ENCODE measurements around the gene PLEKHG4B.
"Not testable (repeated sequence)": the region's sequence is repeated elsewhere in the genome, so short reads cannot be mapped to it uniquely, and the experiment has no call there.

Gene PLEKHG4B

DNA sequence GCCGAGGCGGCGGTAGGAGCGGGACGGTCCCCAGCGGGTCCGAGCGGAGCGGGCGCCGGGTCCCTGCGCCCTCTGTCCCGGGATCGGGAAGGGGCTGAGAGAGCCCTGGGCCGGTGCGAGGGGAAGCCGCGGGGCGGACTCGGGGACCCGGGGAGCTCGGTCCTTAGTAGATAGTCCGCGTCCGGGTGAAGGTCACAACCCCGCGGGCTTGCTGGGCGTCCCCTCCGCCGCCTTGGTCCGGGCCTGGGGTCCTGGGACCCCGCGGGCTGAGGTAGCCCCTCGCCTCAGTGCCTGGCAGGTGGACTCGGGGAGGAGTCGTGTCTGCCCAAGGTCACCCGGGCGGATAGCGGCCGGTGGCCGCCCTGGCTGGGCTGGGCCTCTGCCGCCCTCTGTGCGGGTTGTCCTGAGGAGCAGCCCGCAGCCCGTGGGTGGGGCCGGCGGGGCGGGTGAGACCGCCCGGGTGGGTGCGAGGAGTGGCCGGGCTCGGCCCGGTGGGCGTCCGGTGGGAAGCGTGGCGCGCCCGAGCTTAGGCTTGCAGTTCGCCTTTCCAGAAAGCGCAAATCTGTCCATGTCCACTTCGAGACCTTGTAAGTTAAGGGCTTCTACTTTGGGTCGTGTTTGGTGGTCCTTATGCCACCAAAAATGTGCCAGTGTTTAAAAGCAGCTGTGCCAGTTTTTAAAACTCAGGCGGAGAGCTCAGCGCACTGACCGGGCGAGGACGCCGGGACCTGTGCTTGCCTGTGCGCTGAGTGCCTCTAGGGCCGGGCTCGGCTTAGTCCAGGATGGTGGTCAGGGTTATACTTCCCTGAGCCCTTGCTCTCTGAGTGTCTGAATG lies 126.7 kb downstream of the PLEKHG4B start:
- peak in 1 of 2 donors; percentile 2 for DNase-seq (ENCODE audit: extremely low read depth in 1 of 2, low read depth in 1 of 2)

DNA sequence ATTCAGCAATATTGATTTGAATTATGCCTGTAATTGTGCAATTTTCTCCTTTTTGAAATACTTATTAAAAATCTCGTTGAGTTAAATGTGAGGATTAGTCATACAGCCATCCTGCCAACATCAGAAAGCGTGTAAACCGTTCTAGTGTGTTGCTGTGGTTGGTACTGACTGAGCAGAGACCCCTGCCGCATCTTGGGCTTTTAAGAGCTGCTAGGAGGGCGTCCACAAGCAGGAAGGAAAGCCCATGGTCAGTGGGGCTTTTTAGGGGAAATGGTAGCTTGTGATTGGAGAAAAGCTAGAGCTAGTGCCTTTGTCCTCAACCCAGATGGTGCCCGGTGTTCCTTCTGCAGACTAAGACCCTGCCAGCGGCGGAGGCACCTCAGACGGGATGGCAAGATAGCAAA lies 127.5 kb downstream of the PLEKHG4B start:
- DNase-seq (ENCODE audit: extremely low read depth in 1 of 2, low read depth in 1 of 2) = no peak

DNA sequence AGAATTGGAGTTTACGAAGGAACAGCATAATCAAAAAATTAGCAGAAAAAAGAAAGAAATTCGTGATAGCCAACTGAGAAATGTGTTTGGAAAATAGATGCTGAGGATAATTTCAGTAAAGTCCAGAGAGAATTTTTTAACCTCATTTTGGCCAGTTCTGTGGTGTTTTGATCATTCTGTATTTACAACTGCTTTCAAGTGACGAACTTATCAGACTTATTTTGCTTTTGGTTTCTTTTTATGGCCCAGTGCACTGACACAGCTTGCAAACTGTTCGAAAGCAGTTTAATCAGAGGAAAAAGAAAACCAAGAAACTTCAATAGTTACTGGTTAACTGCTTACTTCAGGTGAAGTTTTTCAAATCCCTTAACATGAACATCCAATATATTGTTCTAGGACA lies 128.0 kb downstream of the PLEKHG4B start:
- DNase-seq (ENCODE audit: extremely low read depth in 1 of 2, low read depth in 1 of 2) = no peak

DNA sequence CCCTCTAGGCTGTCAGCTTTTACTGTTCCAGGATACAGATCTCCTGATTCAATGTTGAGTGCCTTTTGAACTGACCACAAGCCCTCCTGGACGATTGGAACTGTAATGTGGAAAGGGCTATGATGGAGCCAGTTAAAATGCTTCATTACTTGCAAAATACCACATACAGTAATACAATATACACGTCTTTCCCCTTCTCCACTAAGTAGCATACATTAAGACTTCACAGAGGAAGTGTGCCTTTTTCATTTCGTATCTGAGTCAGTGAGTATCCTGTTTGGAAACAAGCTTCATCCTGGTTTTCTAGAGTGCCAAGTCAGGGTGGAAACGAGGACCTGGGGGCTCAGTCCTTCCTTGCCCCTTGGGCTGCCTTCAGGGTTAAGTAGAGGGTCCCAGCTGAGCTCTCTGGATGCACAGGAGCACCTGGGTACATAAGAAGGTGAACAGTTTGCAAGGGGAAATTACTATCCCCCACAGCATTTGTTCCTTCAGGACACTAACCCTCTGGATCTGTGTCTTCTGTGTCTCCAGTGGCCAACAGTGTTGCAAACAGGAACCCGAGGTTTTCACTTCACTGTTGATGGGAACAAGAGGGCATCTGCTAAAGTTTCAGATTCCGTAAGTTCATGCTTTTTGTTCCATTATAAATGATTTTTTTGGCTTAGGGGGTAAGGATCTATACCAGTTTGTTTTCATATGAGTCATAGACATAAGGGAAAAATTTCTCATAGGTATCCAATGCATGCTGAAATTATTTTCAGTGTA lies 131.2 kb downstream of the PLEKHG4B start:
- not testable (repeated sequence) for DNase-seq (ENCODE audit: extremely low read depth in 1 of 2, low read depth in 1 of 2)

DNA sequence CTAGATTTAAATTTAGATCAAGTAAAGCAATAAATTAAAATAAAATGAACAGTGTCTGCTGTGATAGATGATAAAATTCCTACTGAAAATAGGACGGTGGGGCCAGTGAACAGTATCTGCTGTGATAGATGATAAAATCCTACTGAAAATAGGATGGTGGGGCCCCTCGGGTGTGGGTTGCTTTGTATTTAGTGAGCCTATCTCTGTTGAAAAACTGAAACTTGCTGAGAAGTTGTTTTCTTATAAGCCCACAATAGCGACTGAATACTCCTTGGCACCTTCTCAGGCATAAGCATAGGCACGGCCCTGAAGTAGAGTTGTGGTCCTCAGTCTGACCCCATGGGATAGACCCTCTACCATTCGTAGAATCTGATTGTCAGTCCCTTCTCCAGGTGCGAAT lies 131.8 kb downstream of the PLEKHG4B start:
- no peak for DNase-seq (ENCODE audit: extremely low read depth in 1 of 2, low read depth in 1 of 2)

DNA sequence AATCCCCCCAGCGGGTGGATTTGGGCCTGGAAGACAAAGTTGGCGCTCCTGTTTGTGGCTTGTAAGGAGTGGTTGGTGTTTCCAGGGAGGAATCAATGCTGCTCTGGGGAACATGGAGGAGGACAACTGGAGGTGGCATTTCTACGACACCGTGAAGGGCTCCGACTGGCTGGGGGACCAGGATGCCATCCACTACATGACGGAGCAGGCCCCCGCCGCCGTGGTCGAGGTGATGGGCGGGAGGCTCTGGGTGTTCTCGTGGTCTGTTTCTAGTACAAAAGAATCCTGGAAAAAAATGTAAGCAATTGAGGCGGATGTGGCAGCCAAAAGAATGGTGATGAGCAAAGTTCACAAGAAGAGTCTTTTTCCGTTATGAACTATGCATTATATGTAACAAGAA lies 133.4 kb downstream of the PLEKHG4B start:
- no peak for DNase-seq (ENCODE audit: extremely low read depth in 1 of 2, low read depth in 1 of 2)

DNA sequence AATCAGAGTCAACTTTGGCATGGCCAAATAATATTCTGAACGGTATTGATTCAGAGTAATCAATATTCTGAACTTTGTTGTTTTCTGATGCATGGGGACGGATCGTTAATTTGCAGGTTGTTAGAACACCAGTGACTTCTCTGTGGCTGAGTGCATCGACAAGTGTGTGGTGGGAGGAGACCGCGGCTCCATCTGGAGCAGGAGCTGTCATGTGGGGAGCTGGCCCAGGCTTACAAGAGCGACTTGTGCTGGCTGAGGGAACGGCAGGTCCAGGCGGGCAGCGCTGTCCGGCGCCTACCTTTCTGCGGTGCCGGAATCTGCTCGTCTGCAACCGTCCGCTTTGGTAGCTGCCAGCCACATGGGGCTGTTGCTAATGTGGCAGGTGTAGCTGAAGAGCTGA lies 135.4 kb downstream of the PLEKHG4B start:
- not testable (repeated sequence) for DNase-seq (ENCODE audit: extremely low read depth in 1 of 2, low read depth in 1 of 2)

DNA sequence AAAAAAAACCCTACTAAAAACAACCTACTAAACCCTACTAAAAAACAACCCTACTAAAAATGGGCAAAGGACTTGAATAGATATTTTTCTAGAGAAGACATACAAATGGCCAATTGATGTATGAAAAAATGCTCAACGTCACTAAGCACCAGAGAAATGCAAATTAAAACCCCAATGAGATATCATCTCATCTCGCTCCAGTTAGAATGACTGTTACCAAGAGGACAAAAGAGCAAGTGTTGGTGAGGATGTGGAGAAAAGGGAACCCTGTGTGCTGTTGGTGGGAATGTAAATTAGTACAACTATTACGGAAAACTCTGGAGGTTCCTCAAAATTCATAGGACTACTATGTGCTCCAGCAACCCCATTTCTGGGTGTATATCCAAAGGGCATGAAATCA lies 136.9 kb downstream of the PLEKHG4B start:
- DNase-seq (ENCODE audit: extremely low read depth in 1 of 2, low read depth in 1 of 2) = no peak

DNA sequence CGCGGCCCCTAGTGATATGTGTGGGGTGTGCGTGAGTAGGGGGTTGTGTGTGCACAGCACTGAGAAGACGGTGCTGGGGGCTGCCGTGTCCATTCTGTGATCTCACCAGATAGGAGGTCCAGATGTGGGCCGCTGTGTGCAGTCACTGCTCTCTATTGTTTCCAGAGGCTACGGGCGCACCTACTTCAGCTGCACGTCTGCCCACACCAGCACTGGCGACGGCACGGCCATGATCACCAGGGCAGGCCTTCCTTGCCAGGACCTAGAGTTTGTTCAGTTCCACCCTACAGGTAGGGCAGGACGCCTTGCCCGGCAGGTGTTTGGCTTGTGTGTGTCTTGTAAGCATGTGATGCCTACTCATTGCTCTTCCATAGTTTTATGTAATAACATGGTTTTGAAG lies 138.7 kb downstream of the PLEKHG4B start:
- DNase-seq (ENCODE audit: extremely low read depth in 1 of 2, low read depth in 1 of 2) = no peak

DNA sequence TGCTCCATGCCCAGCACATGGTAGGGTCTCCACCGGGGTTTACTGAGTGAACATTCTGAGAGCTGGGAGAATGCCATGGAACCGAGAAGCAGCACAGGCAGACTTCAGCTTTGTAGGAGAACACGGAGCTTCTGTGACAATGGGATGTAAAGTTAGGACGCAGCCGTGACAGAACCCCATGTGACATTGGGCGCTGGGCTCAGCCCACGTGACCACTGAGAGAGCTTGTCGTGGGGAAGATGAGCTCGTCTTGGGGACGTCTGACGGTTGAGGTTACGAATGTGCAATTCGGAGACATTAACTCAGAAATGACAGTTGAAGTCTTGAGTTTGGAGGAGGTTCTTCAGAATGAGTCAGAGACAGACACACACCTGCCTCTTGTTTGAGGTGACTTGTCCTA lies 139.7 kb downstream of the PLEKHG4B start:
- no peak for DNase-seq (ENCODE audit: extremely low read depth in 1 of 2, low read depth in 1 of 2)

DNA sequence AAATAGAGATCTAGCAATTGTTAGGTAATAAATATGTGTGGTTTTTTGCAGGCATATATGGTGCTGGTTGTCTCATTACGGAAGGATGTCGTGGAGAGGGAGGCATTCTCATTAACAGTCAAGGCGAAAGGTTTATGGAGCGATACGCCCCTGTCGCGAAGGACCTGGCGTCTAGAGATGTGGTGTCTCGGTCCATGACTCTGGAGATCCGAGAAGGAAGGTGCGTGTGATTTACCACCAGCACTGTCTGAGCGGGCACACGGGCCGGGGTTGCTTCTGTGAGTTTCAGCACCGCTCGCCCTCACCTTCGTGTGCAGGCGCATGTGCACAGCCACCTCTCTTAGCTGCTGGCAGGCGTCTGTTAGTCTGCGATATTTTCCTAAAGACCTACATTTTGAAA lies 141.5 kb downstream of the PLEKHG4B start:
- not testable (repeated sequence) for DNase-seq (ENCODE audit: extremely low read depth in 1 of 2, low read depth in 1 of 2)

DNA sequence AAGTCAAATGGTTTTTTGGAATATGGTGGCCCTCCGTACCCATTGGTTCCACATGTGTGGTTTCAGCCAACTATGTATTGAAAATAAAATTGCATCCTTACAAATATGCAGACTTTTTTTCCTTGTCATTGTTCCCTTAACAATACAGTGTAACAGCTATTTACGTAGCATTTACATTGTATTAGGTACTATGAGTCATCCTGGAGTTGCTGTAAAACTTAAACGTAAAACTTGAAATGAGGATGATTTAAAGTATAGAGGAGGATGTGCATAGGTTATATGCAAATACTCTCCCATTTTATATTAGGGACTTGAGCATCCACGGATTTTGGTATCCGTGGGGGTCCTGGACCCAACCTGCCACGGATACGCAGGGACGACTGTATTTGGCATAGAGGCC lies 142.5 kb downstream of the PLEKHG4B start:
- DNase-seq (ENCODE audit: extremely low read depth in 1 of 2, low read depth in 1 of 2) = no peak

DNA sequence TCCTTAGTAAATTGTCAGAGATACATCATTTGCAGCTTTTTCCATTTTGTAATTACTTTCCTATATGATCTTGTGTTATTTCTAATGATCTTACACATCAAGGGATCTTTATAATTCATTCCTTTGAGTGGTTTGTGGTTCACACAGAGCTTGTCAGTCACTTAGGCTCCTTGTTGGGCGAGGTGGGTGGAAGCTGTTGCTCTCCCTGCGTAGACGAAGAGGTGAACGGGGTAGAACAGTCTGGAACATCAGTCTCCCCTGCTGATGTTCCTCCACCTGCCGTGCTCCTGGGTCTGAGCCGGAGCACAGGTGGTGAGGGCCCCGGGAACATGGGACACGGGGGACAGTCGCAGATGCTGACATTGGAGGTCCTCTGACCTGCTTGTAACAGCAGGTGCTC lies 143.6 kb downstream of the PLEKHG4B start:
- not testable (repeated sequence) for DNase-seq (ENCODE audit: extremely low read depth in 1 of 2, low read depth in 1 of 2)

DNA sequence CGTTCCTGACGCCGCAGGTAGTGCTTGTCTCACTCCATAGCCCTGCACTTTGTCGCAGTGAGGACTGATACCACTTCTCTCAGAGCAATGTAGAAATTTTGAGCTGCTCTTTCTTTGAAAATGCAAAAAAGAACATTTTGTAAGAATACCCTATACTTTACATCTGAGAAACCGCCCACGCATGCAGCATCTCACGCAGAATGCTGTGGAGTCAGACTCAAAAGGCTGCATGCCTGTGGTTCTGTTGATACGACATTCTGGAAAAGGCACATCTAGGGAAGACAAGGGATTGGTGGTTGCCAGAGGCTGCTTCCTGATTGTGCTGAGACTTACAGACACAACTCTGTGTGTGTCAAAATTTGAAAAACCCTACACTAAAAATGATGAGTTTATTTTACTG lies 146.0 kb downstream of the PLEKHG4B start:
- DNase-seq (ENCODE audit: extremely low read depth in 1 of 2, low read depth in 1 of 2) = not testable (repeated sequence)
